HG03139 (cell line): ENCODE measurements around the gene RABGAP1L.
"Not testable (repeated sequence)": the region's sequence is repeated elsewhere in the genome, so short reads cannot be mapped to it uniquely, and the experiment has no call there.

Experiments used
- ATAC-seq: cut with Tn5 transposase; IDR thresholded peaks from one replicate; pipeline ENCODE4 v1.9.1; 2021; ENCODE audit not compliant: unreplicated experiment

Gene RABGAP1L

GRCh38 chr1:174358786-174359453, 199.6 kb downstream of the RABGAP1L start:
- no peak for ATAC-seq

- no peak for ATAC-seq
These were observed 200.1 kb downstream of the RABGAP1L start for GRCh38 chr1:174359454-174359805.

- ATAC-seq: no peak
These were observed 205.8 kb downstream of the RABGAP1L start for GRCh38 chr1:174364996-174365736.

GRCh38 chr1:174366946-174367345, 207.6 kb downstream of the RABGAP1L start:
- ATAC-seq: no peak

- ATAC-seq: no peak
These were observed 208.6 kb downstream of the RABGAP1L start for GRCh38 chr1:174367892-174368291.

GRCh38 chr1:174376030-174376429, 216.7 kb downstream of the RABGAP1L start:
- no peak for ATAC-seq

- ATAC-seq: no peak
These were observed 232.4 kb downstream of the RABGAP1L start for GRCh38 chr1:174391716-174392115.

- no peak for ATAC-seq
These were observed 234.6 kb downstream of the RABGAP1L start for GRCh38 chr1:174393885-174394284.

- ATAC-seq: no peak
These were observed 237.9 kb downstream of the RABGAP1L start for GRCh38 chr1:174397261-174397660.

GRCh38 chr1:174398246-174398645, 238.9 kb downstream of the RABGAP1L start:
- ATAC-seq: no peak

GRCh38 chr1:174399211-174399610, 239.9 kb downstream of the RABGAP1L start:
- no peak for ATAC-seq

GRCh38 chr1:174401075-174401474, 241.8 kb downstream of the RABGAP1L start:
- no peak for ATAC-seq

GRCh38 chr1:174405219-174405618, 245.9 kb downstream of the RABGAP1L start:
- no peak for ATAC-seq

- no peak for ATAC-seq
These were observed 247.1 kb downstream of the RABGAP1L start for GRCh38 chr1:174406421-174406820.

- ATAC-seq: no peak
These were observed 248.3 kb downstream of the RABGAP1L start for GRCh38 chr1:174407665-174408064.

GRCh38 chr1:174408146-174408545, 248.8 kb downstream of the RABGAP1L start:
- no peak for ATAC-seq

- ATAC-seq: not testable (repeated sequence)
These were observed 250.5 kb downstream of the RABGAP1L start for GRCh38 chr1:174409801-174410200.

- no peak for ATAC-seq
These were observed 254.3 kb downstream of the RABGAP1L start for GRCh38 chr1:174413632-174414031.

GRCh38 chr1:174414203-174414602, 254.9 kb downstream of the RABGAP1L start:
- no peak for ATAC-seq

- no peak for ATAC-seq
These were observed 256.2 kb downstream of the RABGAP1L start for GRCh38 chr1:174415506-174415905.

- ATAC-seq: no peak
These were observed 258.6 kb downstream of the RABGAP1L start for GRCh38 chr1:174417921-174418320.

GRCh38 chr1:174425121-174425520, 265.8 kb downstream of the RABGAP1L start:
- ATAC-seq: no peak

GRCh38 chr1:174426153-174426552, 266.8 kb downstream of the RABGAP1L start:
- no peak for ATAC-seq
